Fibroblast of skin of right biceps (primary cell): Measurements from ENCODE around the gene SLC35B2.

Experiments used
- DNase-seq: peaks from one replicate; pipeline ENCODE4 v3.0.0-alpha.2; 2013

SLC35B2 gene

DNA sequence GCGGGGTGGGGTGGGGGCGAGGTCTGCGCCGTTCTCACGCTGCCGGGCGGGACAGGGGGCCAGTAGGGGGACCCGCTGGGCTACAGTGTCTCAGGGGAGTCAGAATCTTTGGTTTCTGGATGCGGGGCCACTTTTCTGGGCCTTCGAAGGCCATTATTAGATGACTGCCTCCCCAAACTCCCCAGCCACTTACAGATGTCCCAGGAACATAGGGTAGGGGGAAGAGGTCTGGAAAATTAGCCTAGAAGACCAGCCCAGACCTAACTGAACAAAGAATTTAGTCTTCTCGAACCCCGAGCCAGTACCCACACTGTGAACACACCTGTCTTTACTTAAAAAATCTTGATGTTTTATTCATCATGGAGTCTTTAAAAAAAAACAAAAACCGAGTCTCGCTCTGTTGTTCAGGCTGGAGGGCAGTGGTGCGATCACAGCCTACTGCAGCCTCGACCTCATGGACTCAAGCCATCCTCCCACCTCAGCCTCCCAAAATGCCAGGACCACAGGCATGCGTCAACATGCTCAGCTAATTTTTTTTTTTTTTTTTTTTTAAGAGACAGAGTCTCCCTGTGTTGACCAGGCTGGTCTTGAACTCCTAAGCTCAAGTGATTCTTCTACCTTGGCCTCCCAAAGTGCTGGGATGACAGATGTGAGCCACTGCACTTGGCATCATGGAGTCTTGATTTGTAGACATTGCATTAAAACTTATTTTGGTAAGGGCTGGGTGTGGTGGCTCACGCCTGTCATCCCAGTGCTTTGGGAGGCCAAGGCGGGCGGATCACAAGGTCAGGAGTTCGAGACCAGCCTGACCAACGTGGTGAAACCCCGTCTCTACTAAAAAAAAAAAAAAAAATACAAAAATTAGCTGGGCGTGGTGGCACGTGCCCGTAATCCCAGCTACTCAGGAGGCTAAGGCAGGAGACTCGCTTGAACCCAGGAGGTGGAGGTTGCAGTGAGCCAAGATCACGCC is 37.2 kb downstream of the SLC35B2 start:
- DNase-seq: no peak

DNA sequence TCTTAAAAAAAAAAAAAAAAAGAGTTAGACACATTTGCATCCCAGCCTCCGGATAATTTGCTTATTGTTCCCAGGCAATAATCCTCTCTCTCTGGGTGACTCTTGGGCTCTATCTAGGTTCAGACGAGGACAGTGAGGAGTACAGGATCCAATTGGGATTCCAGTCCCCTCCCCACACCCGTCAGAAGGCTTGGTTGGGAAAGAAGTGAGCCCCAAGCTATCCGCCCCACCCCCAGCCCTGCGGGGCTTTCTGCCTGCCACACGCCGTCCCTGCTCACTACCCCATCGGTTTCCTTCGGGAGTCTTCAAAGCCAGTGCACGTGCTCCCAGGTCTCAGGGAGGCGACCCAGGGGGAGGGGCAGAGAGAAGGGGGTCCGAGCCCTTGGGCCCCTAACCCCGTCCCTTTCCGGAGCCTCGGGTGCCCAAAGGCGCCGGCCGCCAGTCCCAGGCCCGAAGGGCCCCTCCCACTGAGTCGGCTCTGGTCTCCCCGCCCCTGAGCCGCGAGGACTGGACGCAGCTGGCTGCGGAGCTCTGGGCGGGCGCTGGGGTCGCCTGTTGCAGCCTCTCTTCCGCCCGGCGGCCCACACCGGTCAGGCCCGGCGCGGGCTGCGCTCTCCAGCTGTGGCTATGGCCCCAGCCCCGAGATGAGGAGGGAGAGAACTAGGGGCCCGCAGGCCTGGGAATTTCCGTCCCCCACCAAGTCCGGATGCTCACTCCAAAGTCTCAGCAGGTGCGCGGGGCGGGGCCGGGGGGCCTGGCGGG is 38.1 kb downstream of the SLC35B2 start:
- peak; percentile 18 for DNase-seq

- DNase-seq: no peak
These were observed 39.8 kb downstream of the SLC35B2 start for GRCh38 chr6:44217332-44218143.

- no peak for DNase-seq
These were observed 40.5 kb downstream of the SLC35B2 start, which contains the start of gene MYMX for GRCh38 chr6:44216677-44217331. Gene MYMX (plus strand): TSS chr6:44216926. CDS start chr6:44217472, 546 bp downstream.

DNA sequence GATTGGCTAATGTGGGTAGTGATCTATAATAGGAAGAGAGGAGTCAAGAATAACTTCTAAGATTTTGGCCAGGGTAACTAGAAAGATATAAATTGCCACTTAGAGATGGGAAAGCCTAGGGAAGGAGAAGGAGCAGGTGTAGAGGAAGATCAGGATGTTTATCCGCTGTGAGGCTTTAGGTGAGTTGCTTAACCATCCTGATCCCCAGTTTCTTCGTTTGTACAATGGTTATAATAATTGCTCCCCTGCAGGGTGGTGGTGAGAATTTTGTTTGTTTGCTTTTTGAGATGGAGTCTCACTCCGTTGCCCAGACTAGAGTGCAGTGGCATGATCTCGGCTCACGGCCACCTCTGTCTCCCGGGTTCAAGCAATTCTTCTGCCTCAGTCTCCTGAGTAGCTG is 43.0 kb downstream of the SLC35B2 start:
- DNase-seq: no peak

- DNase-seq: no peak
These were observed 46.0 kb downstream of the SLC35B2 start for GRCh38 chr6:44211284-44211683.

GRCh38 chr6:44207966-44208365 is 49.4 kb downstream of the SLC35B2 start:
- DNase-seq: no peak
